Stimulated activated CD4-positive, alpha-beta T cell treated with anti-CD3 and anti-CD28 coated beads, Interleukin-4, amount 100 ng/mL, for 4 hours (primary cell): ENCODE results near the gene CD74.

Experiments used
- DNase-seq, 2 experiments: peaks; one replicate each; pipeline ENCODE4 v3.0.0-alpha.2; 2020

The CD74 gene

GRCh38 chr5:150357326-150358260, 55.1 kb downstream of the CD74 start, which contains the start of gene TCOF1:
Gene TCOF1, plus strand, starts transcription at chr5:150357697. Its CDS starts 50 bp downstream, at chr5:150357747.
- DNase-seq: peak; percentile 96

GRCh38 chr5:150356575-150357294, 56.0 kb downstream of the CD74 start:
- DNase-seq: no peak

GRCh38 chr5:150355791-150356190, 56.9 kb downstream of the CD74 start:
- no peak for DNase-seq

- no peak for DNase-seq
Observed at GRCh38 chr5:150353032-150353675, 59.6 kb downstream of the CD74 start.

GRCh38 chr5:150352244-150353031, 60.3 kb downstream of the CD74 start:
- no peak for DNase-seq
